HL-60/S4 (cell line): ENCODE data around the gene UBR2.
"Not testable (repeated sequence)": the region's sequence is repeated elsewhere in the genome, so short reads cannot be mapped to it uniquely, and the experiment has no call there.

Experiments
- in situ Hi-C: fragments of 300-500 bp; cut with MboI; formaldehyde crosslinking; loops from 2 replicates; pipeline ENCODE4 v1.14.3; 2022; ENCODE audit warnings: low sequenced_read_pairs

The UBR2 gene

DNA sequence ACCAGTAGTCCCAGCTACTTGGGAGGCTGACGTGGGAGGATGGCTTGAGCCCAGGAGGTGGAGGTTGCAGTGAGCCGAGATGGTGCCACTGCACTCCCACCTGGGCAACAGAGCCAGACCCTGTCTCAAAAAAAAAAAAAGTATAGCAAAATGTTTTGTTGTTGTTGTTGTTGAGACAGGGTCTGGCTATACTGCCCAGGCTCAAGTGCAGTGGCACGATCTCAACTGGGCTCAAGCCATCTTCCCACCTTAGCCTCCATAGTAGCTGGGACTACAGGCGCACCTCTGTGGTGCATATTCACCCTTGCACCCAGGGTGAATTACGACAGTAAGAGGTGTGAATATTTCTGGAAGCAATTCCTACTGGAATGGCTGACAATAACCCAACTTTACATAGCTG, 11.4 kb upstream of the UBR2 start:
- in situ Hi-C loops: no loop called here

DNA sequence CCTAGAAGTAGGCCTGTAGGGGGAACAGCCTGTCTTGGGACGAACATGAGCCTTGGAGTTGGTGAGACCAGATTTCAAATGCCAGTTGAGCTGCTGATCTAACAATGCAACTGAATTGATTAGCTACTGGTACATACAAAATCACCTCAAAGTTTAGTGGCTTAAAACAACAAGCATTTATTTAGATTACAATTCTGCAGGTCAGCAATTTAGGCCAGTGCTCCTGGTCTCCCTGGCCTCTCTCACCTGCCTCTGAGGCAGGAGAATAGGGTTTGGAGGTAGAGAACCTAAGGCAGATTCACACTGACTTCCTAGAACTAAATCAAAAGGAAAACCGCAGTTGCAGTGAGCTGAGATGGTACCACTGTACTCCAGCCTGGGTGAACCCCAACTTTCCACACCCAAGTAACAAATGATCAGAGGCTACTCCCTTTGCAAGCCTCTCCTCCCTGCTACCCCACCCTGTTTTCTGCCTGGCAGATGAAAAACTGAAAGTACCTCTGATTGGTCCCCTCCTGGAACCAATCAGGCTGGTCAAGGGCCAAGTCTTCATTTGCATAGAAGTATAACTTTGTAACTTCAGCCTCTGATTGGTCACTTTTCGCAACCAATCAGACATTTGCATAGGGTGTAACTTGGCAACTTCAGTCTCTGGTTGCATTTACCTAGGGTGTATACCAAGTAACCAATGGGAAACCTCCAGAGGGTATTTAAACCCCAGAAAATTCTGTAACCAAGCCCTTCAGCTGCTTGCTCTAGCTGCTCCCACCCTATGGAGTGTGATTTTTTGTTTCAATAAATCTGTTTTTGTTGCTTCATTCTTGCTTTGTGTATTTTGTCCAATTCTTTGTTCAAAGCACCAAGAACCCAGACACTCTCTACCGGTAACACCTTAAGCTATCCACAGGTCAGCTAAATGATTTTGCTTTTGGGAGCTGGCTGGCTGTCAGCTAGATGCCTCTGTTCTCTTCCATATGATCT, 8.1 kb upstream of the UBR2 start:
- in situ Hi-C loops: no loop called here

DNA sequence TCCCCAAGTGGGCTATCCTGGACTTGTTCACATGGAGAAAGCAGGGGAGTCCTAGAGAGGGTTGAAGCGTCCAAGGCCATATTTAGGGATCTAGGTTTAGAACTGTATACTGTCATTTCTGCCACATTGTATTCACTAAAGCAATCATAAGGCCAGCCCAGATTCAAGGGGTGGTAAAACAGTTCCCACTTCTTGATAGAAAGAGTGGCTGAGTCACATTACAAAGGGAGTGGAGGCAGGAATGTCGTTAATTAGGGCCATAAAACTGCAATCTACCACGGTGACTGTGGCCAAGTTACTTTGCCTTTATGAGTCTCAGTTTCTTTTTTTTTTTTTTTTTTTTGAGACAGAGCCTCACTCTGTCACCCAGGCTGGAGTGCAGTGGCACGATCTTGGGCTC, 7.4 kb upstream of the UBR2 start:
- in situ Hi-C loops: no loop called here

DNA sequence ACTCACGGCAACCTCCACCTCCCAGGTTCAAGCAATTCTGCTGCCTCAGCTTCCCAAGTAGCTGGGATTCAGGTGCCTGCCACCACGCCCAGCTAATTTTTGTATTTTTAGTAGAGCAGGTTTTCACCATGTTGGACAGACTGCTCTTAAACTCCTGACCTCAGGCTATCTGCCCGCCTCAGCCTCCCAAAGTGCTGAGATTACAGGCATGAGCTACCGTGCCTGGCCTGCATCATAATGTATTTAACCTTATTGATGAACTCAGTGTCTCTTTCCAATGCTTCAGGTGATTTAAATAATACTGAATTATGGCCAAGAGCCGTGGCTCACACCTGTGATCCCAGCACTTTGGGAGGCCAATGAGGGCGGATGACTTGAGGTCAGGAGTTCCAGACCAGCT, 4.6 kb upstream of the UBR2 start:
- in situ Hi-C loops: not testable (repeated sequence)

DNA sequence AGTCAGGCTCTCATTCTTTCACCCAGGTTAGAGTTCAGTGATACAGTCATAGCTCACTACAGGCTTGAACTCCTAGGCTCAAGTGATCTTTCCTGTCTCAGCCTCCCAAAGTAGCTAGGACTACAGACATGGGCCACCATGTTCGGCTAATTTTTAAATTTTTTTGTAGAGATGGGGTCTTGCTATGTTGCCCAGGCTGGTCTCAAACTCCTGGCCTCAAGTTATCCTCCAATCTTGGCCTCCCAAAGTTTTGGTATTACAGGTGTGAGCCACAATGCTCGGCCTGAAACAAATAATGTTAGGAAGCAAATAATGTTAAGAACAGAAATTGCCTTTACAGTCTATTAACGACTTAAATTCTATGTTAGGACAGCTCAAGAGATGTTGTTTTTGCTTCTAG, 1.8 kb upstream of the UBR2 start:
- in situ Hi-C loops: no loop called here

DNA sequence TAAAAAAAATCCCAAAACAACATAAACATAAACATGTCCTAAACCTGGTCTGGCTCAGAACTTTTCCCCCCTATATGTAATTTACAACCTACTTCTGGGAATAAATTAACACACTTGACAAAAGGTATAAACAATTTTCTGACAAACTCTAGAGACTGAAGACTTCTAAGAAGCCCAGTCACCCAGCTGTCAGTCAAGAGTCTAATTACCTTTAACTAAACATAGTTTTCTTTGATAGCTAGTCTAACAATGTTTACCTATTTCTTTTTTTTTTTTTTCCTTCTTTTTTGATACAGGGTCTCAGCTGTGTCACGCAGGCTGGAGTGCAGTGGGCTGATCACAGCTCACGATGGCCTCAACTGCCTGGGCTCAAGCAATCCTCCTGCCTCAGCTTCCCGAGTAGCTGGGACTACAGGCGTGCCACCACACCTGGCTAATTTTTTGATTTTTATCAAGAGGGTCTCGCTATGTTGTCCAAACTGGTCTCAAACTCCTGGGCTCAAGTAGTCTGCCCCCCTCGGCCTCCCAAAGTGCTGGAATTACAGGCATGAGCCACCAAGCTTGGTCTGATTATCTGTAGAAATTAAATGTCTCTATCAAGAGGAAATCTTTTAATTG, 932 bp upstream of the UBR2 start:
- in situ Hi-C loops: no loop called here

DNA sequence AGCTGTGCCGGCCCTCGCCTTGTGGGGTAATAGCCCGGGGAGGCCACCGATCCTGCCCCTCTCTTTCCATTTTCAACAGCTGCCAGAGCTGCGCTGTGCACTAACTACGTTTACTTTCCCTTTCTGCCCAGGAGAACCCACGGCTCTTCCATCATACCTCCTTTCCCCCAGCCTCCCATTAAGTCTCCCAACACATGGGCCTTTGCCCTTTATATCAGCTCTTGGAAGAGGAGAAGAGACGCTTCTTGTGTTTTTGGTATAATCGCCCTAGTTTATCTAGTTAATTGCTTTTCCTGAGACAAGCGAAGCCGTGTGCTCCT, 637 bp downstream of the UBR2 start:
- in situ Hi-C loops: no loop called here

DNA sequence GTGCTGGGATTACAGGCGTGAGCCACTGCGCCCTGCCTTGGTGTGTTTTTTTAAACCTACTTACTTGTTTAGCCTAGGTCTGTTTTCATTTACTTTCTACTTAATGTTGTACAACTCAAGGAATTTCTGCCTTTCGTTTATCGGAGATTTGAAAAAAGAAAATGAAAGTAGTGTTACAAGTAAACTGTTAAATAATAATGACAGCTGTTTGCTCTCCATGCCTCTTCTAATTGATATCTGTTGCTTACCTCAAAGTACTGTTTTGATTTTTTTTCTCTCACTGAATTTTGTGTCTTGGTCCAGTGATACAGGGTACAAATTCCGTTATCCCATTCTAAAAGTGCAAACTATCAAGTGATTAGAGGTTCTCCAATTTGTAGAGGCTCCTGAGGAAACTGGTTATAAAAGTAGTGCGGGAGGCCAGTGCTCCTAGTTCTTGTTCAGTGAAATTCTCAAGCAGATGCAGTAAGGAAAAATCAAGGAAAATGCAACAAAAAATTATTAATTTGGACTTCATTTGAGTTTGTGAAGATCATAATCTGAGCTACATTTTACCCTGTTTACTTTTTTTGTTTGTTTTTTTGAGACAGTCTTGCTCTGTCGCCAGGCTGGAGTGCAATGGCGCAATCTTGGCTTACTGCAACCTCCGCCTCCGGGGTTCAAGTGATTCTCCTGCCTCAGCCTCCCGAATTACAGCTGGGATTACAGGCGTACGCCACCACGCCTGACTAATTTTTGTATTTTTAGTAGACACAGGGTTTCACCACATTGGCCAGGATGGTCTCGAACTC, 2.2 kb downstream of the UBR2 start:
- in situ Hi-C loops: no loop called here

DNA sequence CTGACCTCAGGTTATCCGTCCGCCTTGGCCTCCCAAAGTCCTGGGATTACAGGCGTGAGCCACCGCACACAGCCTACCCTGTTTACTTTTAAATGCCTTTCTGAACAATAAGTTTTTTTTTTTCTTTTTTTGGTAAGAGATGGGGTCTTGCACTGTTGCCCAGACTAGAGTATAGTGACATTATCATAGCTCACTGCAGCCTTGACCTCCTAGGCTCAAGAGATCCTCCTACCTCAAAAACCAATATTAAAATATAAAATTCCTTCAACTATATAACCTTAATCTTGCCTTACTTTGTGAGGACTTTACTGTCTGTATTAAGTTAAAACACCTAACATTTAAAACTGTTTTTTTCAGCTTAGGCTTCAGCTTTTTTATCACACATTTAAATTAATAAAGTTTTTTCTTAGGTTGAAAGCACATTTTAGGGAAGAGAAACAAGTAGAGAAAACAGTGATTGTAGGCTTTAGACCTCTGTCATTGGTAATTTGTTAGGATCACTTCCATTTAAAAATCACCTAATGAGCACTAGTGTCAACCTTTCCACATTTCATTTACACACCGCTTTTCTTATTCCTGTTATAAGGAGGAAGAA, 2.9 kb downstream of the UBR2 start:
- in situ Hi-C loops: no loop called here

DNA sequence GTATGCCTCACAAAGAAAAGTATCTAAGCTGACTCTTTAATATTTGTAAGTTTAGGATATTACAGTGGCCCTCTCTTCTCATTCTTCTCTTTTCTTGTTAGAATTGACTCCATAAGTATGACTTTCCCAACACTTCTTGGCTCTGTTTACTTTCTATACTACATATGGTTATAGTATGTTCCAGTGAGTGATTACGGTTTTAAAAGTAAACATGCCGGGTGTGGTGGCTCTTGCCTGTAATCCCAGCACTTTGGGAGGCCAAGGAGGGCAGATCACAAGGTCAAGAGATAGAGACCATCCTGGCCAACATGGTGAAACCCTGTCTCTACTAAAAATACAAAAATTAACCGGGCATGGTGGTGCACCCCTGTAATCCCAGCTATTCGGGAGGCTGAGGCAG, 3.4 kb downstream of the UBR2 start:
- in situ Hi-C loops: not testable (repeated sequence)

DNA sequence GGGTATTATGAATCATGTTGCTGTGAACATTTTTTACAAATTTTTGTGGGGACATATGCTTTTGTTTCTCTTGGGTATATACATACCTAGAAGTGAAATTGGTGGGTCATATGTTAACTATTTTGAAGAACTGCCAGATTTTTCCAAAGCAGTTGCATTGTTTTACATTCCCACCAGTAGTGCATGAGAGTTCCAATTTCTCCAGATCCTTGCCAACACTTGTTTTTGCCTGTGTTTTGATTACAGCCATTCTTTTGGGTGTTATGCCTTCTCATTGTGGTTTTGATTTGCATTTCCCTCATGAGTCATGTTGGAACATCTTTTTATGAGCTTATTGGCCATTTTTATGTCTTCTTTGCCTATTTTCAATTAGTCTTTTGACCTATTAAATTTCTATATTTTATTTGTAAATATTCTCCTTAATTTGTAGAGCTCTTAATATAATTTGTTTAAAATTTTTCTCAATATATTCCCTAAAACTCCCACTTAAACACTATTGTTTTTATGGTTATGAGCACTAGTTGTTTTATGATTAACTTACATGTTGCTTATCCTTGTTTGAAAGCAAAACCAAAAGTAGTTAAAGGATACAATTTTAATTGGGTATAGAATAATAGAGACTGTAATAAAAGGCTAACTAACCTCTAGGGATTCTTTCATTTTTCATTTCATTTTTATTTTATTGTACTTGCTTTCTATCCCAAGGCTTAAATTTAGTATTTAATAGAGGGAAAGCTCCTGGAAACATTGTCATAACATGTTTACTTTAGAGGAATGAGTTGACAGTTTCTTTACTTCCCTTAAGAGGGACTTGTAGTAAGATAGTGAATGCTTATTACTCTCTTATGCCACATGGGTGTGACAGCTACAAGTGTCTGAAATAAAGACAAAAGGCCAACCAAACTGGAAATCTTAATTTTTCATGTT, 5.5 kb downstream of the UBR2 start:
- in situ Hi-C loops: no loop called here

DNA sequence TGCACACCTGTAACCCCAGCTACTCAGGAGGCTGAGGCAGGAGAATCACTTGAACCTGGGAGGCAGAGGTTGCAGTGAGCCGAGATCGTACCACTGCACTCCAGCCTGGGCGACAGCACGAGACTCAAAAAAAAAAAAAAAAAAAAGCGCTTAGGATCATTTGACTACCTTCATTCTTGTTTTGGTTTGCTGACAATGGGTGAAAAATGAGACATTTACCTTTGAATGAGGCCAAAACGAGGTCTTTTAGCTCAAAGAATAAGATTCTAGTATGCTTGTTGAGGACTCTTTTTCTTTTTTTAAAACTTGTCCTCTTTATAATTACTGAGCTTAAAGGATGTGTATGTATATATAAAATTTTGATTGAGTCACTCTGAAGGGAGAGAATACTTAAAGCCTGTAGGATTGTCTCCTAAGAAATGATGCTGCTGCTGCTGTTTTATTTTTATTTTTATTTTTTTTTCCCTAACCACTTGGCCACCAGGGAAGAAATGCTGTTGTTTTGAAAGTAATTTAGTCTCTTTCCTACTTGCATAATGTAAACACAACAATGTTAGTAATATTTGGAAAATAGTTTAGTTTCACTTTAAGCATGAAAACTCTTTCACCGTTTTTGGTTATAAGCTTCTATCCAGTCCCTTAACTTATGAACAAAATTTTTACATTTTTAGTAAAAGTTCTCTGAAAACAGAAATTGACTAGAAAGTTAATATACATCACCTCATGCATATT, 7.9 kb downstream of the UBR2 start:
- in situ Hi-C loops: no loop called here

DNA sequence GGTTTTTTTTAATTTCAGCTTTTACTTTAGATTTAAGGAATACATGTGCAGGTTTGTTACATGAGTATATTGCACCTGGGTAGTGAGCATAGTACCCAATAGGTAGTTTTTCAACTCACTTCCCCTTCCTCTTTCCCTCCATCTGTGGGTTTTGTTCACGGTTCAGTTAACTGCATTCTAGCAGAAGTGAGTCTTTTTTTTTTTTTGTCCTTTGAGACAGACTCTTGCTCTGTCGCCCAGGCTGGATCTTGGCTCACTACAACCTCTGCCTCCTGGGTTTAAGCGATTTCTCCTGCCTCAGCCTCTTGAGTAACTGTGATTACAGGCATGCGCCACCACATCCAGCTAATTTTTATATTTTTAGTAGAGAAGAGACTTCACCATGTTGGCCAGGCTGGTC, 8.7 kb downstream of the UBR2 start:
- in situ Hi-C loops: no loop called here

DNA sequence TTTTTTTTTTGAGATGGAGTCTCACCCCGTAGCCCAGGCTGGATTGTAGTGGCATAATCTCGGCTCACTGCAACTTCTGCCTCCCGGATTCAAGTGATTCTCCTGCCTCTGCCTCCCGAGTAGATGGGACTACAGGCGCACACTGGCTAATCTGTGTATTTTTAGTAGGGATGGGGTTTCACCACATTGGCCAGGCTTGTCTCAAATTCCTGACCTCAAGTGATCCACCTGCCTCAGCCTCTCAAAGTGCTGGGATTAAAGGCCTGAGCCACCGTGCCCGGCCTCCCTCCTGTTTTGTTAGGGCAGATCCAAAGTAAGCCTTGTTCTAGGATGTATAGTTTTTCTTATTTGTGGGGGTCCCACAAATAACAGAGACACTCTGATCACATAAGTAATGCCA, 12.7 kb downstream of the UBR2 start:
- in situ Hi-C loops: not testable (repeated sequence)

DNA sequence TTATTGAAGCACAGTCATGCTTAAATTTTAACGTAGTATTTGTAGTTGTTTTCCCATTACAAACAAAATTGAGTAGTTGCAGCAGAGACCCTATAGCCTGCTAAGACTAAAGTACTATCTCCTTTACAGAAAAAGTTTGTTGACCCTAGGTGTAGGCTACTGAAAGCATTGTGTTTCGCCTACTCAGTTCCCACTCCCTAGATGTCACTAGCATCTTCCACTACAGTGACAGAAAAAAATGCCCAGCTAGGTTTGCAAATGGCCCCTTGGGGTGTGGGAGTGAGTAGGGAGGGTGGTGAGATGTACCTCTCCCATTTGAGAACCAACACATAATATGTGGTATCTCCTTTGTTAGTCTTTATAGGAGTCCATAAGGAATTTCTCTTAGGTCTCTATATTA, 34.5 kb downstream of the UBR2 start:
- in situ Hi-C loops: no loop called here

DNA sequence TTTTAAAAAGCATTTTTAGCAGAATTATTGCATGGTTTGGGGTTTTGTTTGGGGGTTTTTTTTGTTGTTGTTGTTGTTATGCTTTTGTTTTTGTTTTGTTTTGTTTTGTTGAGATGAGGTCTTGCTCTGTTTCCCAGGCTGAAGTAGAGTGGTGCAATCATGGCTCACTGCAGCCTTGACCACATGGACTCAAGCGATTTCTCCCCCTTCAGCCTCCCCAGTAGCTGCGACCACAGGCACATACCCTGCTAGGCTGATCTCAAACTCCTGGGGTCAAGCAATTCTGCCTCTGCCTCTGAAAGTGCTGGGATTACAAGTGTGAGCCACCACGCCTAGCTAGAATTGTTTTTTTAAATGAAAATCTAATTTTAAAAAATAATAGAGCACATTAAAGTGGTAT, 35.7 kb downstream of the UBR2 start:
- in situ Hi-C loops: no loop called here

DNA sequence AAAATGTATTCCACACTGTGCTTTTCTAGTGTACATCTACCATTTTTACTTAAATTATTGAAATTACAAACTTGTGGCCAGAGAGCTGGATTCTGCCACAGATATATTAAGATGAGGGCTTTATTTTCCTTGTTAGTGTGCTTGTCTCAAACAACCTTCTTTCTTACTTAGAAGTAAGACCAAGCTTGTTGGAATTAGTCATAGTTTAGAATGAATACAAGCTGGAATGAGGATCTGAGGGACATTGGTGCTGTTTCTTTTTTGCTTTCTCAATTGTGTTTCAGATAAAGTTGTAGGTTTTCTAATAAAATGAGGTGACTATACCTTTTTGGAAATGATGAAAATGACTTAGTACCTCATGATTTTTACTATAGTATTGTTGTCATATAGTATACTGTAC, 40.3 kb downstream of the UBR2 start:
- in situ Hi-C loops: no loop called here

DNA sequence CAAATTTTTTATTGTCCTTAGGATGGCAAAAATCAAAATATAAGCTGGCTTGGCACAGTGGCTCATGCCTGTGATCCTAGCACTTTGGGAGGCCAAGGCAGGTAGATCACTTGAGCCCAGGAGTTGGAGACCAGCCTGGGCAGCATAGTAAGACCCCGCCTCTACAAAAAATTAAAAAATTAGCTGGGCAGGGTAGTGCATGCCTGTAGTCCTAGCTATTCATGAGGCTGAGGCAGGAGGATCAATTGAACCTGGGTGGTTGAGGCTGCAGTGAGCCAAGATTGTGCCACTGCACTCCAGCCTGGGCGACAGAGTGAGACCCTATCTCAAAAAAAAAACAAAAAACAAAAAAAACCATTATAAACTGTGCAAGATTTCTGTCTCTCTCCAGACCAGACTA, 40.9 kb downstream of the UBR2 start:
- in situ Hi-C loops: not testable (repeated sequence)

DNA sequence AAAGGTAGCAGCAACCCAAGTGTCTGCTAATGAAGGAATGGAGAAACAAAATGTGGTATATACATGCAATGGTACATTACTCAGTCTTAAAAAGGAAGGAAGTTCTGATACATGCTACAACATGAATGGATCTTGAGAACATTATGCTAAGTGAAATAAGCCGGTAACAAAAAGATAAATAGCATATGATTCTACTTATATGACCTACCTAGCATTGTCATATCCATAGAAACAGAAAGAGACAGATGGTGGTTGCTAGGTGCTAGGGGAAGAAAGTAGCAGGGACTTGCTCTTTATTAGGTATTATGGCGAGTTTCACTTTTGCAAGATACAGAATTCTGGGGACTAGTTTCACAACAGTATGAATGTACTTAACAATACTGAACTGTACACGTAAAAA, 46.6 kb downstream of the UBR2 start:
- in situ Hi-C loops: no loop called here

DNA sequence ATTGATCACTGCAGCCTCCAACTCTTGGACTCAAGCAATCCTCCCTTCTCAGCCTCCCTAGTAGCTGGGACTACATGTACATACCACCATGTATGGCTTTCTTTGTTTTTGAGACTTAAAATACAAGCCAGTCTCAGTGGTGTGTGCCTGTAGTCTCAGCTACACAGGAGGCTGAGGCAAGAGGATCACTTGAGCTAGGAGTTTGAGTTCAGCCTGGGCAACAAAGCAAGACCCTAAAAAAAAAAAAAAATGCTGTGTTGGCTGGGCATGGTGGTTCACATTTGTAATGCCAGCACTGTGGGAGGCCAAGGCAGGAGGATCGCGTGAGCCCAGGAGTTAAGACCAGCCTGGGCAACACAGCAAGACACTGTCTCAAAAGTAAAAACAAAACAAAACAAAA, 51.7 kb downstream of the UBR2 start:
- in situ Hi-C loops: no loop called here
